ENCODE measurements around the gene DNAH7.

DNAH7 gene

DNA sequence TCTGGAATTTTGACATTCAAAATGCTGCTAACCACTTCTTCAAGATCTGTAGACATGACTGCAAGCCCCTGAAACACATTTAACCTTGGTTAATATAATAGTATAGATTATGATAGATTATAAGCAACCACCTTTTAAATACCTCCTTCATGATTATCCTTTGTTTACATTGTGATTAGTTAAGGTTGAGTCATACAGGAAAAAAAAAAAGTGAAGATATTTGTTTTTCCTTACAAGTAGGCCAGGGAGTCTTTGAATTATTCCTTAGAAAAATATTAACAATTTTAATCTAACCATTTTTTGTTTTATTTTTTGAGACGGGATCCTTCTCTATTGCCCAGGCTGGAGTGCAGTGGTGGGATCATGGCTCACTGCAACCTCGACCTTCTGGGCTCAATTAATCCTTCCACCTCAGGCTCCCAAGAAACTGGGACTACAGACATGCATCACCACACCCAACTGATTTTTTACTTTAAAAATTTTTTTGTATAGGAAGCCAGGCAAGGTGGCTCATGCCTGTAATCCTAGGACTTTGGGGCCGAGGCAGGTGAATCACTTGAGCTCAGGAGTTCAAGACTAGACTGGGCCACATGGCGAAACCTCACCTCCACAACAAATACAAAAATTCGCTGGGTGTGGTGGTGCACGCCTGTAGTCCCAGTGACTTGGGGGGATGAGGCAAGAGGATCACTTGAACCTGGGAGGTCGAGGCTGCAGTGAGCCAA, 312.3 kb downstream of the DNAH7 start:
- Histone ChIP-seq H3K4me3 (no peak overlapping the region), H3K9ac (no peak overlapping the region), H3K9me3 (no peaks in the 10 kb centered on the region), H3K4me2 (no peak overlapping the region), H3K36me3 (no peaks in the 10 kb centered on the region), H3K27me3 (no peaks in the 10 kb centered on the region), H3K4me1 (no peaks in the 10 kb centered on the region), H3K27ac (no peak overlapping the region), H4K20me1 (no peaks in the 10 kb centered on the region)
- no peak for TF ChIP-seq Cebpa-rat (IDR thresholded peaks at IDR 0.05)

GRCh38 chr2:195741191-195741590, 327.4 kb downstream of the DNAH7 start:
- H3K9me3 ChIP-seq, result no peaks in the 10 kb centered on the region; the same call in 1 of the 2 replicates
- H3K36me3 ChIP-seq, result peaks cover 33% of the 10 kb centered on the region
- H3K4me1 ChIP-seq, result no peaks in the 10 kb centered on the region
- no peak for TF ChIP-seq Cebpa-rat (IDR thresholded peaks at IDR 0.05)
- no peak overlapping the region for H3K27ac ChIP-seq
- no peaks in the 10 kb centered on the region for H4K20me1 ChIP-seq
- H3K4me3 ChIP-seq, result no peak overlapping the region
- H3K27me3 ChIP-seq, result no peaks in the 10 kb centered on the region
- H3K9ac ChIP-seq, result no peak overlapping the region
- H3K4me2 ChIP-seq, result no peak overlapping the region

GRCh38 chr2:195737511-195738325, 330.9 kb downstream of the DNAH7 start:
- Histone ChIP-seq H3K4me3 (no peak overlapping the region), H4K20me1 (no peaks in the 10 kb centered on the region), H3K9ac (no peak overlapping the region), H3K9me3 (no peaks in the 10 kb centered on the region), H3K27me3 (no peaks in the 10 kb centered on the region), H3K4me1 (no peaks in the 10 kb centered on the region), H3K36me3 (peaks cover 39% of the 10 kb centered on the region), H3K4me2 (no peak overlapping the region), H3K27ac (no peak overlapping the region)
- TF ChIP-seq Cebpa-rat (IDR thresholded peaks at IDR 0.05), result no peak

GRCh38 chr2:195735347-195735746, 333.3 kb downstream of the DNAH7 start:
- no peak overlapping the region for H3K27ac ChIP-seq
- H3K9me3 ChIP-seq, result no peaks in the 10 kb centered on the region
- no peak overlapping the region for H3K4me3 ChIP-seq
- peaks cover 54% of the 10 kb centered on the region for H3K36me3 ChIP-seq
- no peaks in the 10 kb centered on the region for H4K20me1 ChIP-seq
- TF ChIP-seq Cebpa-rat (IDR thresholded peaks at IDR 0.05), result no peak
- H3K9ac ChIP-seq, result no peak overlapping the region
- no peaks in the 10 kb centered on the region for H3K4me1 ChIP-seq
- no peak overlapping the region for H3K4me2 ChIP-seq
- no peaks in the 10 kb centered on the region for H3K27me3 ChIP-seq

DNA sequence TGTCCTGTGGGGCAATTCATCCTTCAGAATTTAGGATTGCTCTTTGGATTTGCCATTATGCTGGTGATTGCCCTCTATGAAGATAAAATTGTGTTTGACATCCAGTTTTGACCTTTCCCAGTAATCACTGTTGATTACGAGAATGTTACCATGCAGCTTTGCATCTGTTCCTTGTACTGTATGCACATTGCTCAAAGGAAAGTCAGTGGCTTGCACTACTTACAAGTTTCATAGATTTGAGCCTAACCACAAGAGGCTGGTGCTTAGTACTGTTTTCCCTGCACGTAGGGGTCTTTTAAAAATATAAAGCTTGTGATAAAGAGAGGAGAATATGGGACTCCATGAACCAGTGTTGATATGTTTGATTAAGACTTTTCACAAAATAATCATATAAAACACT, 333.7 kb downstream of the DNAH7 start:
- Histone ChIP-seq H3K27me3 (no peaks in the 10 kb centered on the region), H3K36me3 (peaks cover 55% of the 10 kb centered on the region), H3K4me3 (no peak overlapping the region), H4K20me1 (no peaks in the 10 kb centered on the region), H3K9me3 (no peaks in the 10 kb centered on the region), H3K27ac (no peak overlapping the region), H3K4me1 (no peaks in the 10 kb centered on the region), H3K9ac (no peak overlapping the region), H3K4me2 (no peak overlapping the region)
- TF ChIP-seq Cebpa-rat (IDR thresholded peaks at IDR 0.05), result no peak

- Histone ChIP-seq H4K20me1 (no peaks in the 10 kb centered on the region), H3K9ac (no peak overlapping the region), H3K27ac (no peak overlapping the region)
Observed at GRCh38 chr2:195734395-195734794, 334.2 kb downstream of the DNAH7 start.

DNA sequence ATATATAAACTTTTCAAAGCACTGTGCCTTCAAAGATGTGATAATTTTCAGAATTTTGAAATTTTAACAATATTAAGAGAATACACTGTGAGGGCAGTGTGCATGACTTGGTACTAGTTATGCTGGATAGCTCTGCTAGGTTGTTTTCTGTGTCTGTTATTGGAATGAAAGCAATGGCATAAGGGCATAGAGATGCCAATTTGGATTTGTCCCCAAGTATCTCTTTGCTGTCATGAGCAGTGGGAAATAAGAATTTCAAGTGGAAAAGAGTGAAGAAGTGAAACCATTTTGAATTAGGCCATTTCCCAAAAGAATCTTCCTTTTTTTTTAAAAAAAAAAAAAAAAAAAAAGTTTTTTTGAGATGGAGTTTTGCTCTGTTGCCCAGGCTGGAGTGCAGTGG, 334.8 kb downstream of the DNAH7 start:
- Histone ChIP-seq H3K4me1 (no peaks in the 10 kb centered on the region), H3K36me3 (peaks cover 60% of the 10 kb centered on the region), H3K4me3 (no peak overlapping the region), H3K4me2 (no peak overlapping the region), H3K27ac (no peak overlapping the region), H3K9me3 (no peaks in the 10 kb centered on the region), H4K20me1 (no peaks in the 10 kb centered on the region), H3K9ac (no peak overlapping the region), H3K27me3 (no peaks in the 10 kb centered on the region)
- no peak for TF ChIP-seq Cebpa-rat (IDR thresholded peaks at IDR 0.05)

More at GRCh38 chr2:195734395-195734794, 334.2 kb downstream of the DNAH7 start:
- Histone ChIP-seq H3K4me1 (no peaks in the 10 kb centered on the region), H3K4me2 (no peak overlapping the region), H3K4me3 (no peak overlapping the region), H3K36me3 (peaks cover 55% of the 10 kb centered on the region), H3K9me3 (no peaks in the 10 kb centered on the region), H3K27me3 (no peaks in the 10 kb centered on the region)
- no peak for TF ChIP-seq Cebpa-rat (IDR thresholded peaks at IDR 0.05)

- no peak overlapping the region for H3K4me3 ChIP-seq
- H3K27me3 ChIP-seq, result no peaks in the 10 kb centered on the region
- no peak for TF ChIP-seq Cebpa-rat (IDR thresholded peaks at IDR 0.05)
- no peaks in the 10 kb centered on the region for H4K20me1 ChIP-seq
- no peak overlapping the region for H3K27ac ChIP-seq
- H3K4me1 ChIP-seq, result no peaks in the 10 kb centered on the region
- H3K36me3 ChIP-seq, result peaks cover 61% of the 10 kb centered on the region
- H3K9ac ChIP-seq, result no peak overlapping the region
- no peaks in the 10 kb centered on the region for H3K9me3 ChIP-seq
- no peak overlapping the region for H3K4me2 ChIP-seq
Observed at GRCh38 chr2:195732574-195732973, 336.1 kb downstream of the DNAH7 start.

GRCh38 chr2:195730912-195731311, 337.7 kb downstream of the DNAH7 start:
- Histone ChIP-seq H3K9ac (no peak overlapping the region), H3K4me2 (no peak overlapping the region), H4K20me1 (no peaks in the 10 kb centered on the region), H3K27me3 (no peaks in the 10 kb centered on the region), H3K4me3 (no peak overlapping the region), H3K27ac (no peak overlapping the region), H3K4me1 (no peaks in the 10 kb centered on the region), H3K9me3 (no peaks in the 10 kb centered on the region), H3K36me3 (peaks cover 61% of the 10 kb centered on the region)
- TF ChIP-seq Cebpa-rat (IDR thresholded peaks at IDR 0.05), result no peak

- no peak for TF ChIP-seq Cebpa-rat (IDR thresholded peaks at IDR 0.05)
- no peaks in the 10 kb centered on the region for H4K20me1 ChIP-seq
- no peaks in the 10 kb centered on the region for H3K9me3 ChIP-seq
- H3K4me1 ChIP-seq, result no peaks in the 10 kb centered on the region
- no peak overlapping the region for H3K4me3 ChIP-seq
- no peaks in the 10 kb centered on the region for H3K27me3 ChIP-seq
- H3K4me2 ChIP-seq, result no peak overlapping the region
- H3K9ac ChIP-seq, result no peak overlapping the region
- peaks cover 53% of the 10 kb centered on the region for H3K36me3 ChIP-seq
- no peak overlapping the region for H3K27ac ChIP-seq
Observed at GRCh38 chr2:195727106-195727505, 341.5 kb downstream of the DNAH7 start.

All from BLaER1 (cell line).